ENCODE measurements around the gene EBPL. TPM values are rescaled to one million over a fixed set of nuclear protein-coding genes. Genes with fewer than 3 reads are reported as not detected.
A peak's percentile ranks its signal among the peaks of the same experiment; 100 is the strongest.

Gene EBPL
- total RNA-seq, 6 donors from 2014 or later = 26.2 to 82.3 (median 54.8) TPM

DNA sequence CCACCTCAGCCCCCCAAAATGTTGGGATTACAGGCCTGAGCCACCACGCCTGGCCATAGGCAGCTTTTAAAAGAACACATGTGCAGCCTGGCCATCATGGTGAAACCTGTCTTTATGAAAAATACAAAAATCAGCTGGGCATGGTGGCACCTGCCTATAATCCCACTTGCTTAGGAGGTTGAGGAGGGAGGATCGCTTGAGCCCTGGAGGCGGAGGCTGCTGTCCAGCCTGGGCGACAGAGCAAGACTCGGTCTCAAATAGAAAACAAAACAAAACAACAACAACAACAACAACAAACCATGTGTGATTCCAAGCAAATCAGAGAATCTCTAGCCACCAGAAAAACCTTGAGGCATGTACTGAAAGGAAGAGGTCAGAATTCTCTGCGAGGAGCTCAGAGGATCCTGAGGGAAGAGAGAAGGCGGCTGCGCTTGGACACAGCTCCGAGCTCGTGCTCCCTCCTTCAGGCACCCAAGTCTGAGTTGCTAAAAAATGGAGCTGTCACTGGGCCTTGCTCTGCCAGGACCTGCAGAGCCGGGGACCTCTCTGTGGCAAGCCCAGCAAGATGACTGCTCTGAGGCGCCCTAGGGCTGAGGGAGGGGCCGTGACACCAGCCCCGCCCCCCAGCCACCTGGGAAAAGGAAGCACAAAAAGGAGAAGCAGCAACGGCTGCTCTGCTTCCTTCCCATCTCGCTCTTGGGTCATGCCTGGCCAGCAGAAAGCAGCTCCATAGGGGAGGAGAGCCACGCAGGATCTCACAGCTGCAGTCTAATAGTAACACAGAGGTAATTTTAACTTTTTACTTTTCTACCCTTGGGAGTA, 63.2 kb downstream of the EBPL start, which contains the start of gene ARL11:
Gene ARL11, plus strand, starts transcription at position 677 of the 822 bp plus-strand sequence. CDS start 1,941 bp downstream, outside the sequence.
- peak within 1 kb of the TSS in 3 of 4 donors; percentile 20 to 45 (median 35) for H3K4me3 ChIP-seq
- H3K27me3 ChIP-seq = no peaks in the 10 kb centered on the region
- WGBS, 2 donors = 46 to 59% methylated on average over 13 to 17 of the region's 17 CpGs
- no peaks in the 10 kb centered on the region for H3K9me3 ChIP-seq
- H3K4me1 ChIP-seq = peaks cover 6 to 35% (median 28%) of the 10 kb centered on the region in 4 donors
- TF ChIP-seq POLR2A (IDR thresholded peaks at IDR 0.05) (peak in 2 of 4 donors; percentile 37 to 75), EP300 (IDR thresholded peaks at IDR 0.05) (no peak), POLR2AphosphoS5 (IDR thresholded peaks at IDR 0.05) (peak in 1 of 2 donors; percentile 71)
- peak within 1 kb of the TSS in 3 of 4 donors; percentile 56 to 85 (median 76) for H3K27ac ChIP-seq
- H3K36me3 ChIP-seq = no peaks in the 10 kb centered on the region
- DNase-seq = peak; percentile 87 to 89
- ATAC-seq (ENCODE audit: low FRiP score in 2 of 2) = peak; percentile 72 to 83

DNA sequence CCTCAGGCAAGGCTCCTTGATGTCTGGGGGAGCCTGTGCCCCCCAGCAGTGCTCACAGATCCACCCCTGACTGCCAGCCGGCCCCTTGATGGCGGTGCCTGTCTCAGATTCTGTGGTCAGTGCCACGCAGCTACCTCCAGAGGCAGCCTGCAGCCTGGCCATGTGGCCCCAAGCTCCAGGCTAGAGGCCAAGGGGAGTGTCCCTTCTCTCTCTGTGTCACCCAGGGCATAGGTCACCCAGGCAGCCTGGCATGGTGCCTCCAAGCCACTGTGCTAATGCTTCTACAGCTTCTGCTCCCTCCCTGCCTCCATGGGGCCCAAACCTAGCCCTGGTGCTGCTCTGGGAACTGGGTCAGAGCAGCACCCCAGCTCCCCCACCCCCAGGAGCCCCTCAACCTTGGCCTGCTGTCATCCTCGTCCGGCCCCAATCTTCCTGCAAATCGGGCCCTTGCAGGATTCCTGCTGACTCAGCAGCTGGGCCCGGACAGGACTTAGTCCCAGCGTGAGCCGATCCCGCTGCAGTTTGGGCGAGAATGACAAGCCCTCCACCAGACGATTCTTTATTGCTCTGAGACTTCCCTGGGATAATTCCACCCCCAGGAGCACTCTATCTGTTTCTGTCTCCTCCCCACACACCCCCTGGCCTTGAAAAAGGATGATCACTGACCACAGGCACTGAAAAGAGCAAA, 65.8 kb downstream of the EBPL start:
- no peaks in the 10 kb centered on the region for H3K27me3 ChIP-seq
- peaks cover 6 to 30% (median 24%) of the 10 kb centered on the region in 4 donors for H3K4me1 ChIP-seq
- ATAC-seq (ENCODE audit: low FRiP score in 2 of 2) (peak; percentile 52 to 77), DNase-seq (peak; percentile 62 to 66)
- H3K4me3 ChIP-seq = no peak overlapping the region
- whole genome bisulfite sequencing, 2 donors = 68 to 72% methylated on average over 9 of the region's 12 CpGs
- TF ChIP-seq POLR2A (IDR thresholded peaks at IDR 0.05) = no peak
- peak in 1 of 2 donors; percentile 11 for TF ChIP-seq POLR2AphosphoS5 (IDR thresholded peaks at IDR 0.05)
- H3K36me3 ChIP-seq = no peaks in the 10 kb centered on the region
- peak overlapping the region in 2 of 4 donors; percentile 50 to 53 for H3K27ac ChIP-seq
- H3K9me3 ChIP-seq = no peaks in the 10 kb centered on the region

DNA sequence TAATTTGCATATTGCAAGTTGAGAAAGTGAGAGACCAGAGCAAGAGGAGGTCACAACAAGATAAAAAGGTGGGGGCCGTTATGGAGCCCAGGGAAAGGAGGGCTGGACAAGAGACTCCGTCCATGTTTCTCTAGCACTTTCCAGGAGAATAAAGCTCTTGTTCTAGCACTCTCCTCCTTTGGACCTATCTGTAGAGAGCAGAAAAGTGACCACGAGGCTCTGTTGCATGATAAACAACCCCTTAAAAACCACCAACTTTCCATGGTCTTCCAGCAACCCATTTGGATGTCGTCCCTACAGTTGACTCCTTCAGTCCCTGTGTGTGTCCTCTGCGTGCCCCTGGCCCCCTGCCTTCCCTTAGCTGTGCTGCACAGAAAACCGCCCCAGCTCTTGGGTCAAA, 67.1 kb downstream of the EBPL start:
- ATAC-seq (ENCODE audit: low FRiP score in 2 of 2) (no peak), DNase-seq (no peak)
- Histone ChIP-seq H3K4me1 (peaks cover 6 to 18% (median 12%) of the 10 kb centered on the region in 4 donors), H3K27me3 (no peaks in the 10 kb centered on the region), H3K27ac (no peak overlapping the region), H3K4me3 (no peak overlapping the region), H3K36me3 (no peaks in the 10 kb centered on the region), H3K9me3 (no peaks in the 10 kb centered on the region)
- WGBS, 2 donors = 85 to 91% methylated on average over 6 of the region's 6 CpGs
- no peak for TF ChIP-seq EP300 (IDR thresholded peaks at IDR 0.05)
- TF ChIP-seq, protein P1, sequence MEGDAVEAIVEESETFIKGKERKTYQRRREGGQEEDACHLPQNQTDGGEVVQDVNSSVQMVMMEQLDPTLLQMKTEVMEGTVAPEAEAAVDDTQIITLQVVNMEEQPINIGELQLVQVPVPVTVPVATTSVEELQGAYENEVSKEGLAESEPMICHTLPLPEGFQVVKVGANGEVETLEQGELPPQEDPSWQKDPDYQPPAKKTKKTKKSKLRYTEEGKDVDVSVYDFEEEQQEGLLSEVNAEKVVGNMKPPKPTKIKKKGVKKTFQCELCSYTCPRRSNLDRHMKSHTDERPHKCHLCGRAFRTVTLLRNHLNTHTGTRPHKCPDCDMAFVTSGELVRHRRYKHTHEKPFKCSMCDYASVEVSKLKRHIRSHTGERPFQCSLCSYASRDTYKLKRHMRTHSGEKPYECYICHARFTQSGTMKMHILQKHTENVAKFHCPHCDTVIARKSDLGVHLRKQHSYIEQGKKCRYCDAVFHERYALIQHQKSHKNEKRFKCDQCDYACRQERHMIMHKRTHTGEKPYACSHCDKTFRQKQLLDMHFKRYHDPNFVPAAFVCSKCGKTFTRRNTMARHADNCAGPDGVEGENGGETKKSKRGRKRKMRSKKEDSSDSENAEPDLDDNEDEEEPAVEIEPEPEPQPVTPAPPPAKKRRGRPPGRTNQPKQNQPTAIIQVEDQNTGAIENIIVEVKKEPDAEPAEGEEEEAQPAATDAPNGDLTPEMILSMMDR (IDR thresholded peaks at IDR 0.05) = no peak
- no peak for TF ChIP-seq POLR2A (IDR thresholded peaks at IDR 0.05)
- TF ChIP-seq POLR2AphosphoS5 (IDR thresholded peaks at IDR 0.05) = no peak

DNA sequence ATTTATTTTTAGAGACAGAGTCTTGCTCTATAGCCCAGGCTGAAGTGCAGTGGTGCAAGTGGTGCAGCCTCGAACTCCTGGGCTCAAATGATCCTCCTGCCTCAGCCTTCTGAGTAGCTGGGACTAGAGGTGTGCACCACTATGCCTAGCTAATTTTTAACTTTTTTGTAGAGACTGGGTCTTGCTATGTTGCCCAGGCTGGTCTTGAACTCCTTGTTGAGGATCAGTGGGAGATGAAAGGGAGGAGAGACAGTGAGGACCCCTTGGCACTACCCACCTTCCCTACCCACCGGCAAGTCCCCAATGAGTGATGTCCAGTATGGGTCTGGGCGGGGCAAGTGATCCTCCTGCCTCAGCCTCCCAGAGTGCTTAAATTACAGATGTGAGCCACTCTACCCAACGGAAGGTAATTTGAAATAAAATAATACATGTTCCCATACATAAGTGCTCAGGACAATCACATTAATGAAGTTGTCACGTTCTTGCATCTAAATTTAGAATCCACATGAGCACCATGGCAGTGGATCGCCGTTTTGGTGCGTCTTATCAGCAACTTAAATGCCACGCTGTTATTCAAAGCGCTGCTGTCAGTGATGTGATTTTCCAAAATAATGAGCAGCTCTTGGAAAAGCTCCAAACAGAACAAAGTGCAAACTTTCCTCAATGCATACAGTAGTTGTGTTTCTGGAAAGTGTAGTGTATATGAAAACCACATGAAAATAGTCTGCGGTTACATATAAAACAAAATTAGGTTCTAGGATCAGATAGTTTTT, 68.9 kb downstream of the EBPL start:
- Histone ChIP-seq H3K4me1 (peaks cover 5 to 10% (median 9%) of the 10 kb centered on the region in 4 donors), H3K9me3 (no peaks in the 10 kb centered on the region), H3K27me3 (no peaks in the 10 kb centered on the region), H3K36me3 (no peaks in the 10 kb centered on the region), H3K4me3 (no peak overlapping the region), H3K27ac (no peak overlapping the region)
- WGBS, 2 donors = 60 to 74% methylated on average over 11 of the region's 11 CpGs
- TF ChIP-seq POLR2A (IDR thresholded peaks at IDR 0.05) (no peak), POLR2AphosphoS5 (IDR thresholded peaks at IDR 0.05) (no peak), EP300 (IDR thresholded peaks at IDR 0.05) (no peak)
- TF ChIP-seq, protein P1 (IDR thresholded peaks at IDR 0.05) = no peak
- ATAC-seq (ENCODE audit: low FRiP score in 2 of 2) = no peak
- DNase-seq = no peak

DNA sequence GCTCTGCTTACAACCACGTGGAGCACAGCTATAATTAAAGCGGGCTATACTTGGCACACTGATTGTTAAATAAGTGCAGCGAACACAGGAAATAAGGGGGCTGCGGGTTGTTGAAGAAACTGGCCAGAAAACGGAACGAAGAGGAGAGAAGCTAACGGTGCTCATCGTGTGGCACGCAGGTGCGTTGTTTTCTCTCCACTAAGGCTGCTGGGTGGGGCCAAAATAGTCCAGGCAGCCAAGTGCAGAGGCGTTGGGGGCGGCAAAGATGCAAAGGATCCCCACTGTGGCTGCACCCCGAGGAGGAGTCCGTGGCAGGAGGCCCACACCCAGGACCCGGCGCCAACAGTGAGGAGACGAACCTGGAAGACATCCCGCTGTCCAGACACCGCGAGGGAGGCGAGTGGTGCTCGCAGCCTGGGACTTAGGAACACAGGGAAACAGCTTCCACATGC, 71.1 kb downstream of the EBPL start:
- Histone ChIP-seq H3K4me3 (peak overlapping the region in 1 of 4 donors; percentile 13), H3K27ac (no peak overlapping the region), H3K9me3 (no peaks in the 10 kb centered on the region), H3K4me1 (peaks cover 5 to 27% (median 12%) of the 10 kb centered on the region in 4 donors), H3K36me3 (no peaks in the 10 kb centered on the region), H3K27me3 (no peaks in the 10 kb centered on the region)
- DNase-seq (peak in 1 of 2 donors; percentile 69), ATAC-seq (ENCODE audit: low FRiP score in 2 of 2) (no peak)
- TF ChIP-seq, protein P1 (IDR thresholded peaks at IDR 0.05) = no peak
- TF ChIP-seq EP300 (IDR thresholded peaks at IDR 0.05) = no peak
- no peak for TF ChIP-seq POLR2AphosphoS5 (IDR thresholded peaks at IDR 0.05)
- TF ChIP-seq POLR2A (IDR thresholded peaks at IDR 0.05) = no peak
- WGBS, 2 donors = 62% methylated on average over 12 to 22 of the region's 22 CpGs

Data from upper lobe of left lung (tissue), 6 donors.